Stimulated activated CD4-positive, alpha-beta T cell treated with anti-CD3 and anti-CD28 coated beads, Interleukin-2, amount 100 ng/mL, for 48 hours (primary cell): Measurements from ENCODE around the gene DUSP23.

ENCODE experiments used
- DNase-seq, 2 donors: peaks; one replicate each; pipeline ENCODE4 v3.0.0-alpha.2; 2020

DUSP23 gene

GRCh38 chr1:159786966-159787365, 6.2 kb downstream of the DUSP23 start:
- DNase-seq = no peak

- DNase-seq = no peak
These were observed 9.6 kb downstream of the DUSP23 start for GRCh38 chr1:159790237-159790917.

GRCh38 chr1:159791031-159791430, 10.3 kb downstream of the DUSP23 start:
- DNase-seq = no peak

- no peak for DNase-seq
These were observed 10.7 kb downstream of the DUSP23 start for GRCh38 chr1:159791461-159791860.

- no peak for DNase-seq
These were observed 14.8 kb downstream of the DUSP23 start for GRCh38 chr1:159795534-159795933.

GRCh38 chr1:159798893-159799292, 18.1 kb downstream of the DUSP23 start:
- peak in 1 of 2 donors; percentile 27 for DNase-seq

GRCh38 chr1:159799446-159799985, 18.8 kb downstream of the DUSP23 start:
- DNase-seq = no peak

GRCh38 chr1:159800177-159800930, 19.6 kb downstream of the DUSP23 start:
- no peak for DNase-seq

GRCh38 chr1:159802111-159802510, 21.3 kb downstream of the DUSP23 start, which contains the start of gene FCRL6:
TSS of gene FCRL6 (plus strand) at chr1:159802360. CDS start at chr1:159802425, 65 bp downstream.
- DNase-seq = no peak

GRCh38 chr1:159803956-159804689, 23.4 kb downstream of the DUSP23 start:
- no peak for DNase-seq

- no peak for DNase-seq
These were observed 24.2 kb downstream of the DUSP23 start for GRCh38 chr1:159804924-159805323.

- no peak for DNase-seq
These were observed 35.2 kb downstream of the DUSP23 start for GRCh38 chr1:159815926-159816325.

GRCh38 chr1:159817276-159818041, 36.7 kb downstream of the DUSP23 start:
- DNase-seq = no peak

GRCh38 chr1:159821171-159821867, 40.6 kb downstream of the DUSP23 start:
- no peak for DNase-seq

GRCh38 chr1:159823406-159823805, 42.6 kb downstream of the DUSP23 start:
- no peak for DNase-seq

GRCh38 chr1:159825564-159825963, 44.8 kb downstream of the DUSP23 start:
- no peak for DNase-seq

GRCh38 chr1:159826441-159827101, 45.8 kb downstream of the DUSP23 start, which contains the start of gene SLAMF8:
TSS of gene SLAMF8 (plus strand) at chr1:159826873. CDS start at chr1:159826899, 26 bp downstream.
- DNase-seq = peak; percentile 22 to 23

- no peak for DNase-seq
These were observed 46.3 kb downstream of the DUSP23 start for GRCh38 chr1:159827102-159827490.

- no peak for DNase-seq
These were observed 46.8 kb downstream of the DUSP23 start for GRCh38 chr1:159827549-159827948.

- DNase-seq = no peak
These were observed 47.4 kb downstream of the DUSP23 start for GRCh38 chr1:159828176-159828575.
